ENCODE data around the gene MLYCD. TPM values are rescaled to one million over a fixed set of nuclear protein-coding genes. Genes with fewer than 3 reads are reported as not detected.

MLYCD gene
- total RNA-seq, 4 donors from 2014 or later = 10.8 to 20.2 (median 13.7) TPM

GRCh38 chr16:83925957-83926725 is 27.2 kb downstream of the MLYCD start:
- in situ Hi-C loops (cut with MboI; ENCODE audit: low pct_ligation_motif_present in 1 of 4, low pct_unique_long_range_greater_than_20kb in 1 of 4, low sequenced_read_pairs in 3 of 4) = no loop called here
- DNase-seq = no peak
- 67% methylated on average over 26 of the region's 27 CpGs; no CpG with 5 or more reads in 1 of the 2 donors for WGBS, 2 donors (ENCODE audit: low coverage in 1 of 2)
- Histone ChIP-seq H3K9me3 (no peaks in the 10 kb centered on the region), H3K27me3 (no peaks in the 10 kb centered on the region), H3K36me3 (no peaks in the 10 kb centered on the region), H3K27ac (no peak overlapping the region), H3K4me1 (peaks cover 4 to 6% (median 6%) of the 10 kb centered on the region in 4 donors), H3K4me3 (no peak overlapping the region)
- intact Hi-C loops (cut with DNase I; ENCODE audit: low total_unique reads) = loop anchor here (10.0 kb wide), 1 partner anchor 559 kb away; no protein-coding TSS in a partner anchor
- TF ChIP-seq EP300 (IDR thresholded peaks at IDR 0.05; ENCODE audit: low read depth) = no peak

DNA sequence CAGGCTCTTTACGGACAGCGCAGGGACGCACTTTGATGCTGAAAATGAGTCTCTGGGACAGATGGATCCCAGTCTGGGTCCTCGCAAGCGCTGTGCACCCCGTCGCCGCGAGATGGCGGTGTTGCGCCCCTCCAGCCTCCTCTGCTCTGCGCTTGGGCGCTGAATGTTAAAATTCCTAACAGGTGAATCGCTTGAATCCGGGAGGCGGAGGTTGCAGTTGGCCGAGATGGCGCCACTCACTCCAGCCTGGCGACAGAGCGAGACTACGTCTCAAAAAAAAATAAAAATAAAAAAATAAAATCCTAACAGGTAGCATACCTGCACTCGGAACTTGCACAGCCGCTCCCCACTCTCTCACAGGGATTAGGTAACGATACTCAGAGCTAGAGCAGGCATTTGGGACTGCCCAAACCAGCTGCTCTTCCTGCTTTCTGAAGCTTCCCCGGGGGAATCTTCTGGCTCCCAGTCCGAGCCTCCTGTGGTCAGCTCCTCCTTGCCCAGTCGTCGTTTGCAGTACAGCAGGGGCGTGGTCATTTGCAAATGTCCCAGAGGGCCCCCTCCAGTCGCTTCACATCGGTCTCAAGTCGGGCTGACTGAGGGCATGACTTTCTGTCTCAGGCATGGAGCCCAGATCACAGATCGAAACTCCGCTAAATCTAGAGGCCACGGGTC is 27.9 kb downstream of the MLYCD start:
- Histone ChIP-seq H3K27me3 (no peaks in the 10 kb centered on the region), H3K9me3 (no peaks in the 10 kb centered on the region), H3K4me1 (peaks cover 4 to 6% (median 6%) of the 10 kb centered on the region in 4 donors), H3K36me3 (no peaks in the 10 kb centered on the region), H3K4me3 (peak overlapping the region in 3 of 4 donors; percentile 8 to 30 (median 8)), H3K27ac (peak overlapping the region in 2 of 4 donors; percentile 7 to 15)
- intact Hi-C loops (cut with DNase I; ENCODE audit: low total_unique reads) = loop anchor here (10.0 kb wide), 1 partner anchor 558 kb away; no protein-coding TSS in a partner anchor
- TF ChIP-seq POLR2AphosphoS5 (IDR thresholded peaks at IDR 0.05) (peak in 1 of 3 donors; percentile 33), POLR2A (IDR thresholded peaks at IDR 0.05) (no peak), EP300 (IDR thresholded peaks at IDR 0.05; ENCODE audit: low read depth) (no peak), CTCF (IDR thresholded peaks at IDR 0.05) (peak; percentile 79 to 97 (median 95))
- peak; percentile 84 for DNase-seq
- in situ Hi-C loops (cut with MboI; ENCODE audit: low pct_ligation_motif_present in 1 of 4, low pct_unique_long_range_greater_than_20kb in 1 of 4, low sequenced_read_pairs in 3 of 4) = no loop called here
- 18 to 20% methylated on average over 7 to 35 of the region's 35 CpGs for WGBS, 2 donors (ENCODE audit: low coverage in 1 of 2)

DNA sequence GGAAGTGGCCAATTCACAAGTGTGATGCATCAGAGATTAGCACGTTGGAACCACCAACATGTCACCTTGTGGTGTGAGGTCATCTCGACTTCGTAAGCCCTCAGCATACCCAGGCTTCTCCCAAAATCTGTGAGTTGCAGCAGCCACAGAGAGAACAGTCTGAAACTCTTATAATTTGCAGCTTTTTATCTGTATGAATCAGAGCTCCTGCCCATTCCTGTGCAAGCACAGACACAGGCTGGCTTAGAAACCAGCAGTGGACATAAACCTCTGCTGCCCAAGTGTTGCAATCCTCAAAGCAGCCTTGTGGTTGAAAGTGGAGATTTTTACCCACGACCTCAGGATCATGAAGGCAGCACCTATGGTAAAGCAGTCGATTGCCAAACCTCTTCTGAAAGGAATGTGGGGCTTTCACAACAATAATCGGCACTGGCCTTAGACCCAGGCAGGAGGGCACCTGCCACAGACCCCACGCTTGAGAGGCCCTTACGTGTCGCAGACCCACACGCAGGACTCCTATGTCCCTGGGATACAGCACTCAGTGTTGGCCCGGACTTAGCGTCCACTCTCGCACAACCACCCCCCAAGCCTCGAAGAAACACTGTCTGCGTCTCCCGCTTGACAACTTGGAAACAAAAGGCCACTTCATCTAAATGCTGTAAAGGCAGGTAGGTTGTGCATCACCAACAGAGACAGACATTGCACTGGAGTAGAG is 29.6 kb downstream of the MLYCD start:
- WGBS, 2 donors (ENCODE audit: low coverage in 1 of 2) = 90 to 93% methylated on average over 3 to 16 of the region's 16 CpGs
- in situ Hi-C loops (cut with MboI; ENCODE audit: low pct_ligation_motif_present in 1 of 4, low pct_unique_long_range_greater_than_20kb in 1 of 4, low sequenced_read_pairs in 3 of 4) = no loop called here
- DNase-seq = no peak
- Histone ChIP-seq H3K36me3 (no peaks in the 10 kb centered on the region), H3K4me1 (peaks cover 4 to 6% (median 6%) of the 10 kb centered on the region in 4 donors), H3K27me3 (no peaks in the 10 kb centered on the region), H3K27ac (no peak overlapping the region), H3K4me3 (no peak overlapping the region), H3K9me3 (no peaks in the 10 kb centered on the region)
- intact Hi-C loops (cut with DNase I; ENCODE audit: low total_unique reads) = loop anchor here (10.0 kb wide), 1 partner anchor 556 kb away; no protein-coding TSS in a partner anchor
- TF ChIP-seq POLR2AphosphoS5 (IDR thresholded peaks at IDR 0.05) = no peak
- TF ChIP-seq CTCF (IDR thresholded peaks at IDR 0.05) = no peak

- Histone ChIP-seq H3K4me3 (no peak overlapping the region), H3K27ac (no peak overlapping the region), H3K9me3 (no peaks in the 10 kb centered on the region), H3K27me3 (no peaks in the 10 kb centered on the region), H3K4me1 (peaks cover 4 to 6% (median 6%) of the 10 kb centered on the region in 4 donors), H3K36me3 (no peaks in the 10 kb centered on the region)
- DNase-seq = no peak
- WGBS, 2 donors (ENCODE audit: low coverage in 1 of 2) = 77 to 93% methylated on average over 4 to 16 of the region's 17 CpGs
- intact Hi-C loops (cut with DNase I; ENCODE audit: low total_unique reads) (loop anchor here (10.0 kb wide), 1 partner anchor 555 kb away; no protein-coding TSS in a partner anchor), in situ Hi-C loops (cut with MboI; ENCODE audit: low pct_ligation_motif_present in 1 of 4, low pct_unique_long_range_greater_than_20kb in 1 of 4, low sequenced_read_pairs in 3 of 4) (no loop called here)
- TF ChIP-seq POLR2AphosphoS5 (IDR thresholded peaks at IDR 0.05) (no peak), EP300 (IDR thresholded peaks at IDR 0.05; ENCODE audit: low read depth) (no peak), POLR2A (IDR thresholded peaks at IDR 0.05) (no peak), CTCF (IDR thresholded peaks at IDR 0.05) (no peak)
These were observed 31.1 kb downstream of the MLYCD start for GRCh38 chr16:83929811-83930555.
